HEK293 (cell line): ENCODE data around the gene SLC27A3.

Experiments
- CTCF ChIA-PET: fragments of 350-600 bp; formaldehyde crosslinking; extraction: SDS; loops from one replicate; lab custom pipeline; 2021; ENCODE audit warnings: antibody characterized with exemption; lab: Yijun Ruan, JAX
- POLR2A ChIA-PET: fragments of 300-600 bp; formaldehyde crosslinking; extraction: SDS; loops from one replicate; lab custom pipeline; 2020; ENCODE audit warnings: antibody characterized with exemption, inconsistent platforms; lab: Yijun Ruan, JAX
- H3K27ac ChIP-seq: fragments of 200-500 bp; sonication (Bioruptor generic); 2 replicates; pipeline ENCODE4 v1.5.1; 2014; ENCODE audit warnings: low read depth, low read length, control low read depth, inconsistent platforms; ENCODE audit errors: extremely low read depth
- H3K36me3 ChIP-seq, 2 experiments: fragments of 200-500 bp in 1 of 2; sonication (Bioruptor generic) in 1 of 2; 1 replicate in 1 of 2; 2 replicates in 1 of 2; pipeline ENCODE4 v1.5.1; 2014 to 2017; ENCODE audit warnings: inconsistent platforms in 2 of 2, low read length in 2 of 2; ENCODE audit not compliant: control insufficient read depth in 2 of 2, insufficient read depth in 1 of 2
- H3K4me1 ChIP-seq: fragments of 200-500 bp; sonication (Bioruptor generic); 2 replicates; pipeline ENCODE4 v1.5.1; 2014; ENCODE audit warnings: mild to moderate bottlenecking, low read length, inconsistent platforms; ENCODE audit not compliant: control insufficient read depth, insufficient read depth
- H3K4me3 ChIP-seq: 2 replicates; pipeline ENCODE4 v1.5.1; 2011; ENCODE audit warnings: low read depth, mild to moderate bottlenecking, control low read depth, low read length, moderate library complexity
- H3K9me3 ChIP-seq: fragments of 200-500 bp; sonication (Bioruptor generic); 2 replicates; pipeline ENCODE4 v1.5.1; 2014; ENCODE audit warnings: low read depth, low read length, inconsistent platforms; ENCODE audit not compliant: control insufficient read depth, insufficient read depth
- HOXD13 ChIP-seq: sonication (generic); formaldehyde crosslinking; IDR thresholded peaks from 2 replicates; pipeline ENCODE4 v1.8.0; 2022; ENCODE audit warnings: missing genetic modification reagents, borderline replicate concordance
- KLF16 ChIP-seq: fragments of 450-650 bp; formaldehyde crosslinking; IDR thresholded peaks from 2 replicates; pipeline ENCODE4 v1.5.1; 2017; ENCODE audit warnings: missing biosample characterization, missing genetic modification characterization
- PRDM1 ChIP-seq: fragments of 450-650 bp; formaldehyde crosslinking; IDR thresholded peaks from 2 replicates; pipeline ENCODE4; 2016; ENCODE audit warnings: missing biosample characterization, missing genetic modification characterization
- PRDM10 ChIP-seq: fragments of 450-650 bp; formaldehyde crosslinking; IDR thresholded peaks from 2 replicates; pipeline ENCODE4 v1.5.1; 2016; ENCODE audit warnings: missing biosample characterization, missing genetic modification characterization
- PRDM2 ChIP-seq: fragments of 450-650 bp; formaldehyde crosslinking; IDR thresholded peaks from 2 replicates; pipeline ENCODE4 v1.5.1; 2016; ENCODE audit warnings: missing biosample characterization, missing genetic modification characterization, borderline replicate concordance
- ZBTB20 ChIP-seq: fragments of 450-650 bp; formaldehyde crosslinking; IDR thresholded peaks from 2 replicates; pipeline ENCODE4 v1.5.1; 2016; ENCODE audit warnings: missing biosample characterization, missing genetic modification characterization
- ZFP41 ChIP-seq: fragments of 450-650 bp; formaldehyde crosslinking; IDR thresholded peaks from 2 replicates; pipeline ENCODE4 v1.5.1; 2016; ENCODE audit warnings: missing biosample characterization, missing genetic modification characterization, borderline replicate concordance
- ZNF114 ChIP-seq: fragments of 450-650 bp; formaldehyde crosslinking; IDR thresholded peaks from 2 replicates; pipeline ENCODE4 v1.5.0; 2017; ENCODE audit warnings: missing biosample characterization, missing genetic modification characterization
- ZNF140 ChIP-seq: fragments of 450-650 bp; formaldehyde crosslinking; IDR thresholded peaks from 2 replicates; pipeline ENCODE4 v1.5.1; 2016; ENCODE audit warnings: missing biosample characterization, missing genetic modification characterization
- ZNF146 ChIP-seq: fragments of 450-650 bp; formaldehyde crosslinking; IDR thresholded peaks from 2 replicates; pipeline ENCODE4 v1.5.1; 2016; ENCODE audit warnings: missing biosample characterization, missing genetic modification characterization
- ZNF175 ChIP-seq: fragments of 450-650 bp; formaldehyde crosslinking; IDR thresholded peaks from 2 replicates; pipeline ENCODE4 v1.5.1; 2016; ENCODE audit warnings: missing biosample characterization, missing genetic modification characterization
- ZNF449 ChIP-seq: fragments of 450-650 bp; formaldehyde crosslinking; IDR thresholded peaks from 2 replicates; pipeline ENCODE4 v1.5.1; 2017; ENCODE audit warnings: missing biosample characterization, mild to moderate bottlenecking, missing genetic modification characterization, moderate library complexity
- ZNF514 ChIP-seq: fragments of 450-650 bp; formaldehyde crosslinking; IDR thresholded peaks from 2 replicates; pipeline ENCODE4 v1.5.1; 2016; ENCODE audit warnings: missing biosample characterization, missing genetic modification characterization
- ZNF529 ChIP-seq: fragments of 450-650 bp; formaldehyde crosslinking; IDR thresholded peaks from 2 replicates; pipeline ENCODE4 v1.5.1; 2017; ENCODE audit warnings: missing genetic modification characterization, missing biosample characterization; ENCODE audit not compliant: insufficient replicate concordance
- ZNF555 ChIP-seq: fragments of 450-650 bp; formaldehyde crosslinking; conservative IDR thresholded peaks from 2 replicates; pipeline ENCODE4 v1.5.1; 2017; ENCODE audit warnings: missing biosample characterization, mild to moderate bottlenecking, missing genetic modification characterization, inconsistent platforms
- ZNF580 ChIP-seq: fragments of 450-650 bp; formaldehyde crosslinking; IDR thresholded peaks from 2 replicates; pipeline ENCODE4 v1.5.1; 2016; ENCODE audit warnings: missing biosample characterization, missing genetic modification characterization
- ZNF768 ChIP-seq: fragments of 450-650 bp; formaldehyde crosslinking; IDR thresholded peaks from 2 replicates; pipeline ENCODE4 v1.5.1; 2018; ENCODE audit warnings: missing biosample characterization, mild to moderate bottlenecking, missing genetic modification characterization

SLC27A3 gene

GRCh38 chr1:153733970-153734369 is 41.2 kb upstream of the SLC27A3 start:
- ChIA-PET CTCF (interaction anchor here (0.5 to 2.0 kb wide), 3 partner anchors 32 to 56 kb away, joined by 4 to 12 read pairs (median 6); no protein-coding TSS in a partner anchor), POLR2A (interaction anchor here (0.6 kb wide), 1 partner anchor 30 kb away, joined by 3 read pairs; no protein-coding TSS in a partner anchor)
- Histone ChIP-seq H3K27ac (no peak overlapping the region), H3K36me3 (peaks cover 4 to 56% of the 10 kb centered on the region in 2 experiments; a peak in 2 of 3 replicates), H3K9me3 (no peaks in the 10 kb centered on the region), H3K4me3 (no peak overlapping the region), H3K4me1 (peaks cover 3% of the 10 kb centered on the region; the same call in 1 of the 2 replicates)
- TF ChIP-seq PRDM2 (tag by site-specific recombination) (no peak), ZNF580 (tag by site-specific recombination) (no peak), ZBTB20 (no peak)

GRCh38 chr1:153734396-153735089 is 40.7 kb upstream of the SLC27A3 start:
- ChIA-PET POLR2A (no interaction called here), CTCF (interaction anchor here (0.5 to 2.0 kb wide), 3 partner anchors 33 to 57 kb away, joined by 4 to 12 read pairs (median 6); no protein-coding TSS in a partner anchor)
- Histone ChIP-seq H3K9me3 (no peaks in the 10 kb centered on the region), H3K4me1 (0 out of 2 replicates have a peak, but pooled peaks cover 3% of the 10 kb centered on the region), H3K36me3 (peaks cover 5 to 51% of the 10 kb centered on the region in 2 experiments; a peak in 2 of 3 replicates), H3K27ac (no peak overlapping the region), H3K4me3 (no peak overlapping the region)
- TF ChIP-seq PRDM1 (tag by site-specific recombination): peak; percentile 40; the same call in 1 of the 2 replicates
- TF ChIP-seq ZNF555 (tag by site-specific recombination): no peak

- ChIA-PET POLR2A (no interaction called here), CTCF (interaction anchor here (2.0 kb wide), 1 partner anchor 57 kb away, joined by 12 read pairs; no protein-coding TSS in a partner anchor)
- H3K36me3 ChIP-seq: peaks cover 5 to 49% of the 10 kb centered on the region in 2 experiments; a peak in 2 of 3 replicates
- H3K9me3 ChIP-seq: no peaks in the 10 kb centered on the region
- TF ChIP-seq ZFP41 (tag by site-specific recombination) (no peak), ZNF768 (tag by site-specific recombination) (no peak), PRDM10 (no peak), ZNF449 (tag by site-specific recombination) (no peak), ZNF140 (tag by site-specific recombination) (no peak), ZNF529 (tag by site-specific recombination) (no peak), ZNF146 (no peak), HOXD13 (CRISPR knock-in tag) (no peak), ZNF514 (tag by site-specific recombination) (no peak), KLF16 (tag by site-specific recombination) (no peak), ZNF114 (tag by site-specific recombination) (no peak), ZNF580 (tag by site-specific recombination) (no peak), ZNF175 (tag by site-specific recombination) (no peak)
- H3K27ac ChIP-seq: no peak overlapping the region
- H3K4me3 ChIP-seq: no peak overlapping the region
- H3K4me1 ChIP-seq: 0 out of 2 replicates have a peak, but pooled peaks cover 3% of the 10 kb centered on the region
Observed at GRCh38 chr1:153735090-153735420, 40.2 kb upstream of the SLC27A3 start.
